Mammary epithelial cell (primary cell): Measurements from ENCODE around the gene SEC11A.

Source experiments
- EZH2 ChIP-seq: IDR thresholded peaks from 2 replicates; pipeline ENCODE4 v1.6.1; 2012; ENCODE audit warnings: low read length, inconsistent platforms, borderline replicate concordance
- TF ChIP-seq, protein P1 (sequence below), 2 donors: IDR thresholded peaks in 1 of 2; conservative IDR thresholded peaks in 1 of 2; 2 replicates each; pipeline ENCODE4 v1.5.1; 2011 to 2012; ENCODE audit warnings: inconsistent platforms in 2 of 2, low read length in 2 of 2, mild to moderate bottlenecking in 2 of 2, control low read depth in 1 of 2, low read depth in 1 of 2; ENCODE audit not compliant: insufficient read depth in 1 of 2; ENCODE audit errors: extremely low read depth in 1 of 2

DNA sequence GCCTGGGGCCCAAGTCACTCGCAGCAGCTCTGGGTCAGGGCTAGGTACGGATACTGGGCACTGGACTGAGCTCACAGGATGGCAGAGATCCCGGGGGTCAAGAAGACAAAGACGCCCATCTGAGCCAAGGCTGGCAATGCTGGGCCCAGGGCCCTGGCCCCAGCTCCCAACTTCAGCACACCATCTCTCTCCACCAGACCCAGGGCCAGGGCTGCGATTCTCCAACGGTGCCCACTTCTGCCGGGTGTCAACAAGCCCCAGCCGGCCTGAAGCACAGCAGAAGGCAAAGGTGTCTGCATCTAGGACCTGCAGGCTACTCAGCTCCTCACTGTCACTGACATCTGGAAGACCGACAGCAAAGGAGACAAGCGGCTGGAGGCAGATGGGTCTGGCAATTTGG, 70.4 kb downstream of the SEC11A start:
- TF ChIP-seq, protein P1, sequence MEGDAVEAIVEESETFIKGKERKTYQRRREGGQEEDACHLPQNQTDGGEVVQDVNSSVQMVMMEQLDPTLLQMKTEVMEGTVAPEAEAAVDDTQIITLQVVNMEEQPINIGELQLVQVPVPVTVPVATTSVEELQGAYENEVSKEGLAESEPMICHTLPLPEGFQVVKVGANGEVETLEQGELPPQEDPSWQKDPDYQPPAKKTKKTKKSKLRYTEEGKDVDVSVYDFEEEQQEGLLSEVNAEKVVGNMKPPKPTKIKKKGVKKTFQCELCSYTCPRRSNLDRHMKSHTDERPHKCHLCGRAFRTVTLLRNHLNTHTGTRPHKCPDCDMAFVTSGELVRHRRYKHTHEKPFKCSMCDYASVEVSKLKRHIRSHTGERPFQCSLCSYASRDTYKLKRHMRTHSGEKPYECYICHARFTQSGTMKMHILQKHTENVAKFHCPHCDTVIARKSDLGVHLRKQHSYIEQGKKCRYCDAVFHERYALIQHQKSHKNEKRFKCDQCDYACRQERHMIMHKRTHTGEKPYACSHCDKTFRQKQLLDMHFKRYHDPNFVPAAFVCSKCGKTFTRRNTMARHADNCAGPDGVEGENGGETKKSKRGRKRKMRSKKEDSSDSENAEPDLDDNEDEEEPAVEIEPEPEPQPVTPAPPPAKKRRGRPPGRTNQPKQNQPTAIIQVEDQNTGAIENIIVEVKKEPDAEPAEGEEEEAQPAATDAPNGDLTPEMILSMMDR (conservative IDR thresholded peaks at IDR 0.05 in 1 of 2, IDR thresholded peaks at IDR 0.05 in 1 of 2; ENCODE audit: extremely low read depth in 1 of 2, insufficient read depth in 1 of 2, low read depth in 1 of 2, low read length in 2 of 2), result no peak
- no peak for TF ChIP-seq EZH2
